GM12878 (cell line): ENCODE results near the gene CA11. TPM values are rescaled to one million over a fixed set of nuclear protein-coding genes. Genes with fewer than 3 reads are reported as not detected.

Experiments
- ATAC-seq: fragments of 200-7000 bp; cut with Tn5 transposase; 3 replicates; pipeline ENCODE4 v1.9.1; 2020; ENCODE audit warnings: mild to moderate bottlenecking, moderate library complexity
- BruUV-seq: library from RNA; stranded (reverse); fragments of 400-500 nt; replicated peaks from 2 replicates; lab custom pipeline; 2021; lab: Mats Ljungman, UMichigan
- CTCF ChIA-PET: fragments of 300-600 bp; sonication (Branson Sonifier 250); formaldehyde crosslinking; extraction: SDS; loops from one replicate; lab custom pipeline; 2021; ENCODE audit warnings: inconsistent platforms; lab: Yijun Ruan, JAX
- POLR2A ChIA-PET: fragments of 350-600 bp; formaldehyde crosslinking; extraction: SDS; loops from one replicate; lab custom pipeline; 2021; ENCODE audit warnings: inconsistent platforms; lab: Charles Lee
- RAD21 ChIA-PET: fragments of 300-600 bp; sonication (Branson Sonifier 250); formaldehyde crosslinking; loops from one replicate; lab custom pipeline; 2023; ENCODE audit warnings: antibody characterized with exemption; ENCODE audit not compliant: unreplicated experiment; lab: Charles Lee
- SMC1A ChIA-PET: fragments of 300-600 bp; sonication (Branson Sonifier 250); formaldehyde crosslinking; loops from one replicate; lab custom pipeline; 2023; ENCODE audit not compliant: unreplicated experiment, uncharacterized antibody; lab: Charles Lee
- DNase-seq: peaks from one replicate; pipeline ENCODE4 v3.0.0-alpha.2; 2011; ENCODE audit warnings: low read depth, low spot score
- FAIRE-seq: peaks from 3 replicates; lab custom pipeline; 2011; peaks lifted over from hg19 to GRCh38; lab: Jason Lieb, UNC
- H2AFZ ChIP-seq: 2 replicates; pipeline ENCODE4 v1.6.0; 2011; ENCODE audit warnings: low read depth, low read length, control low read depth; ENCODE audit not compliant: control insufficient read depth
- H3K27ac ChIP-seq: 2 replicates; pipeline ENCODE4 v1.5.1; 2011; ENCODE audit warnings: control low read depth; ENCODE audit not compliant: control insufficient read depth, insufficient read depth
- H3K27me3 ChIP-seq, 2 experiments: replicated peaks in 1 of 2; 2 replicates each; pipeline versions ENCODE4 v1.6.0 to v1.6.1; 2011; ENCODE audit warnings: low read length in 1 of 2; ENCODE audit not compliant: control insufficient read depth in 2 of 2, insufficient read depth in 2 of 2
- H3K36me3 ChIP-seq, 2 experiments: 2 replicates each; pipeline ENCODE4 v1.5.1; 2011; ENCODE audit warnings: low read length in 1 of 2; ENCODE audit not compliant: control insufficient read depth in 2 of 2, insufficient read depth in 2 of 2
- H3K4me1 ChIP-seq: 2 replicates; pipeline ENCODE4 v1.6.1; 2011; ENCODE audit warnings: mild to moderate bottlenecking, low read length, moderate library complexity, mixed read lengths; ENCODE audit not compliant: control insufficient read depth, insufficient read depth
- H3K4me2 ChIP-seq: 2 replicates; pipeline ENCODE4 v1.6.0; 2011; ENCODE audit warnings: control low read depth; ENCODE audit not compliant: control insufficient read depth, insufficient read depth
- H3K4me3 ChIP-seq: fragments of 200-600 bp; sonication (generic); 2 replicates; pipeline ENCODE4 v1.5.1; 2016
- H3K79me2 ChIP-seq: 2 replicates; pipeline ENCODE4 v1.6.0; 2011; ENCODE audit warnings: low read length; ENCODE audit not compliant: control insufficient read depth, insufficient read depth
- H3K9ac ChIP-seq: 2 replicates; pipeline ENCODE4 v1.8.0; 2011; ENCODE audit warnings: low read length, control low read depth, mixed read lengths; ENCODE audit not compliant: control insufficient read depth, insufficient read depth
- H3K9me3 ChIP-seq: replicated peaks from 3 replicates; pipeline ENCODE4 v1.5.1; 2011; ENCODE audit warnings: mild to moderate bottlenecking, low read length; ENCODE audit not compliant: control insufficient read depth, insufficient read depth
- H4K20me1 ChIP-seq: 2 replicates; pipeline ENCODE4 v1.6.0; 2011; ENCODE audit not compliant: control insufficient read depth, insufficient read depth
- CHD1 ChIP-seq: IDR thresholded peaks from 2 replicates; pipeline ENCODE4 v1.6.1; 2012; ENCODE audit warnings: low read depth, low read length, improper control_type of control experiment
- GABPA ChIP-seq: IDR thresholded peaks from 2 replicates; pipeline ENCODE4 v1.6.1; 2014; ENCODE audit warnings: antibody characterized with exemption, low read depth, mild to moderate bottlenecking, inconsistent platforms
- KLF5 ChIP-seq: fragments of 450-650 bp; IDR thresholded peaks from 2 replicates; pipeline ENCODE4 v1.6.1; 2014; ENCODE audit warnings: mild to moderate bottlenecking; ENCODE audit not compliant: partially characterized antibody
- MTA3 ChIP-seq: IDR thresholded peaks from 2 replicates; pipeline ENCODE4 v1.6.1; 2012; ENCODE audit warnings: low read length, inconsistent platforms, borderline replicate concordance
- MYC ChIP-seq: IDR thresholded peaks from 2 replicates; pipeline ENCODE4 v1.6.1; 2011; ENCODE audit warnings: mild to moderate bottlenecking, low read length, moderate library complexity, inconsistent platforms; ENCODE audit not compliant: insufficient read depth, insufficient replicate concordance, insufficient read length, severe bottlenecking
- PML ChIP-seq: IDR thresholded peaks from 2 replicates; pipeline ENCODE4 v1.6.1; 2012; ENCODE audit warnings: low read length, inconsistent platforms
- POLR2A ChIP-seq: IDR thresholded peaks from 2 replicates; pipeline ENCODE4 v1.6.1; 2011; ENCODE audit warnings: low read depth, mild to moderate bottlenecking, low read length
- POLR2AphosphoS5 ChIP-seq: IDR thresholded peaks from 2 replicates; pipeline ENCODE4 v1.6.1; 2011; ENCODE audit warnings: mild to moderate bottlenecking, low read length, inconsistent platforms
- ZNF217 ChIP-seq: fragments of 450-650 bp; IDR thresholded peaks from 2 replicates; pipeline ENCODE4 v1.6.1; 2017; ENCODE audit warnings: antibody characterized with exemption, mild to moderate bottlenecking
- WGBS: methylation state at CpG from one replicate; pipeline ENCODE4 v1.1.6; 2016; ENCODE audit warnings: low lambda C conversion rate; ENCODE audit not compliant: insufficient replicate concordance, insufficient coverage; ENCODE audit errors: missing lambda C conversion rate; 5-methylcytosine and 5-hydroxymethylcytosine counted together
- in situ Hi-C: fragments of 300-500 bp; cut with MboI; formaldehyde crosslinking; loops from 9 replicates; pipeline ENCODE4 v1.14.3; 2018; ENCODE audit warnings: mixed read lengths
- intact Hi-C: fragments of 100-400 bp; cut with micrococcal nuclease; formaldehyde crosslinking; loops from one replicate; pipeline ENCODE4 v1.14.2; 2022; ENCODE audit not compliant: unreplicated experiment
- polyA plus RNA-seq, 11 experiments: library from polyadenylated mRNA; depleted of rRNA in 4 of 11; unstranded in 6 of 11; stranded (reverse) in 5 of 11; fragments of >200 nt; fragmentation: Nextera tagmentation in 4 of 11; fragmentation: Illumina TruSeq in 1 of 11; extraction: Ambion mirVana in 4 of 11; extraction: Trizol in 1 of 11; gene quantifications; 1 replicate in 1 of 11; 2 replicates in 10 of 11; pipeline versions ENCODE4 v1.2.1 to v1.2.3, GENCODE V29; 2011 to 2016; ENCODE audit warnings: inconsistent platforms in 2 of 11, missing spikeins in 2 of 11, low read depth in 1 of 11
- total RNA-seq, 4 experiments: library from RNA; depleted of rRNA in 3 of 4; stranded (reverse); fragments of >200 nt in 3 of 4; fragmentation: Illumina TruSeq in 1 of 4; extraction: Trizol in 1 of 4; gene quantifications; 2 replicates each; pipeline versions ENCODE4 v1.2.1 to v1.2.3, GENCODE V29; 2013 to 2021
- TF ChIP-seq, protein P1 (sequence below): fragments of 450-650 bp; IDR thresholded peaks from 2 replicates; pipeline ENCODE4 v1.6.1; 2014; ENCODE audit warnings: mild to moderate bottlenecking
- TF ChIP-seq, protein P2 (sequence below): fragments of 450-650 bp; IDR thresholded peaks from 2 replicates; pipeline ENCODE4 v1.6.1; 2016; ENCODE audit warnings: mild to moderate bottlenecking
- TF ChIP-seq, protein P3 (sequence below): fragments of 450-650 bp; IDR thresholded peaks from 2 replicates; pipeline ENCODE4 v1.6.1; 2017; ENCODE audit warnings: low read depth, mild to moderate bottlenecking, moderate library complexity

CA11 gene
- total and polyA plus RNA-seq, 10 of the 15 experiments (the other 5 are each of a cell fraction or from before 2014, with no cell fraction given), result 1.7 to 7.5 (median 2.4) TPM

- H3K9ac ChIP-seq, result no peak overlapping the region
- FAIRE-seq, result no peak
- RAD21 ChIA-PET, result no interaction called here
- peak overlapping the region; percentile 88 for H3K4me2 ChIP-seq
- peaks cover 14% of the 10 kb centered on the region for H3K4me1 ChIP-seq
- H3K27me3 ChIP-seq, result no peaks in the 10 kb centered on the region
- no peak overlapping the region for H3K27ac ChIP-seq
- H3K79me2 ChIP-seq, result peaks cover 46% of the 10 kb centered on the region
- H2AFZ ChIP-seq, result no peak overlapping the region
- no TSS peak for BruUV-seq
- in situ Hi-C loops (no loop called here), intact Hi-C loops (no loop called here)
- H3K9me3 ChIP-seq, result no peaks in the 10 kb centered on the region
- no peak for DNase-seq
- TF ChIP-seq, protein P1, sequence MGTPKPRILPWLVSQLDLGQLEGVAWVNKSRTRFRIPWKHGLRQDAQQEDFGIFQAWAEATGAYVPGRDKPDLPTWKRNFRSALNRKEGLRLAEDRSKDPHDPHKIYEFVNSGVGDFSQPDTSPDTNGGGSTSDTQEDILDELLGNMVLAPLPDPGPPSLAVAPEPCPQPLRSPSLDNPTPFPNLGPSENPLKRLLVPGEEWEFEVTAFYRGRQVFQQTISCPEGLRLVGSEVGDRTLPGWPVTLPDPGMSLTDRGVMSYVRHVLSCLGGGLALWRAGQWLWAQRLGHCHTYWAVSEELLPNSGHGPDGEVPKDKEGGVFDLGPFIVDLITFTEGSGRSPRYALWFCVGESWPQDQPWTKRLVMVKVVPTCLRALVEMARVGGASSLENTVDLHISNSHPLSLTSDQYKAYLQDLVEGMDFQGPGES, result no peak
- TF ChIP-seq, protein P2, sequence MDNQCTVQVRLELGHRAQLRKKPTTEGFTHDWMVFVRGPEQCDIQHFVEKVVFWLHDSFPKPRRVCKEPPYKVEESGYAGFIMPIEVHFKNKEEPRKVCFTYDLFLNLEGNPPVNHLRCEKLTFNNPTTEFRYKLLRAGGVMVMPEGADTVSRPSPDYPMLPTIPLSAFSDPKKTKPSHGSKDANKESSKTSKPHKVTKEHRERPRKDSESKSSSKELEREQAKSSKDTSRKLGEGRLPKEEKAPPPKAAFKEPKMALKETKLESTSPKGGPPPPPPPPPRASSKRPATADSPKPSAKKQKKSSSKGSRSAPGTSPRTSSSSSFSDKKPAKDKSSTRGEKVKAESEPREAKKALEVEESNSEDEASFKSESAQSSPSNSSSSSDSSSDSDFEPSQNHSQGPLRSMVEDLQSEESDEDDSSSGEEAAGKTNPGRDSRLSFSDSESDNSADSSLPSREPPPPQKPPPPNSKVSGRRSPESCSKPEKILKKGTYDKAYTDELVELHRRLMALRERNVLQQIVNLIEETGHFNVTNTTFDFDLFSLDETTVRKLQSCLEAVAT, result no peak
- no peak for TF ChIP-seq CHD1
- no peak for TF ChIP-seq ZNF217
- TF ChIP-seq POLR2A, result peak; percentile 7; the same call in 1 of the 2 replicates
- no peak for TF ChIP-seq PML
- no peak for TF ChIP-seq GABPA
- TF ChIP-seq, protein P3, sequence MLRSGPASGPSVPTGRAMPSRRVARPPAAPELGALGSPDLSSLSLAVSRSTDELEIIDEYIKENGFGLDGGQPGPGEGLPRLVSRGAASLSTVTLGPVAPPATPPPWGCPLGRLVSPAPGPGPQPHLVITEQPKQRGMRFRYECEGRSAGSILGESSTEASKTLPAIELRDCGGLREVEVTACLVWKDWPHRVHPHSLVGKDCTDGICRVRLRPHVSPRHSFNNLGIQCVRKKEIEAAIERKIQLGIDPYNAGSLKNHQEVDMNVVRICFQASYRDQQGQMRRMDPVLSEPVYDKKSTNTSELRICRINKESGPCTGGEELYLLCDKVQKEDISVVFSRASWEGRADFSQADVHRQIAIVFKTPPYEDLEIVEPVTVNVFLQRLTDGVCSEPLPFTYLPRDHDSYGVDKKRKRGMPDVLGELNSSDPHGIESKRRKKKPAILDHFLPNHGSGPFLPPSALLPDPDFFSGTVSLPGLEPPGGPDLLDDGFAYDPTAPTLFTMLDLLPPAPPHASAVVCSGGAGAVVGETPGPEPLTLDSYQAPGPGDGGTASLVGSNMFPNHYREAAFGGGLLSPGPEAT, result no peak
- TF ChIP-seq KLF5, result no peak
- TF ChIP-seq POLR2AphosphoS5, result peak; percentile 55; the same call in 1 of the 2 replicates
- TF ChIP-seq MTA3, result no peak
- TF ChIP-seq MYC, result no peak
- SMC1A ChIA-PET, result interaction anchor here (1.1 kb wide), 1 partner anchor 110 kb away, joined by 3 read pairs; no protein-coding TSS in a partner anchor
- CTCF ChIA-PET, result interaction anchor here (1.8 kb wide), 1 partner anchor 225 kb away, joined by 5 read pairs; the partner anchor contains the start of gene KDELR1
- H3K36me3 ChIP-seq, result peaks cover 25 to 32% of the 10 kb centered on the region in 2 experiments
- H3K4me3 ChIP-seq, result no peak overlapping the region
- POLR2A ChIA-PET, result interaction anchor here (1.0 kb wide), 1 partner anchor 41 kb away, joined by 4 read pairs; no protein-coding TSS in a partner anchor
- H4K20me1 ChIP-seq, result peaks cover 15% of the 10 kb centered on the region
- WGBS, result 92% methylated on average over 16 of the region's 16 CpGs
- no peak for ATAC-seq
Observed at GRCh38 chr19:48616041-48616436, 29.9 kb downstream of the CA11 start.
